Measurements from ENCODE around the gene AP1M1. TPM values are rescaled to one million over a fixed set of nuclear protein-coding genes. Genes with fewer than 3 reads are reported as not detected.
A peak's percentile ranks its signal among the peaks of the same experiment; 100 is the strongest.

AP1M1 gene
- total RNA-seq, 2 donors from 2014 or later: 77.5 to 121 TPM

DNA sequence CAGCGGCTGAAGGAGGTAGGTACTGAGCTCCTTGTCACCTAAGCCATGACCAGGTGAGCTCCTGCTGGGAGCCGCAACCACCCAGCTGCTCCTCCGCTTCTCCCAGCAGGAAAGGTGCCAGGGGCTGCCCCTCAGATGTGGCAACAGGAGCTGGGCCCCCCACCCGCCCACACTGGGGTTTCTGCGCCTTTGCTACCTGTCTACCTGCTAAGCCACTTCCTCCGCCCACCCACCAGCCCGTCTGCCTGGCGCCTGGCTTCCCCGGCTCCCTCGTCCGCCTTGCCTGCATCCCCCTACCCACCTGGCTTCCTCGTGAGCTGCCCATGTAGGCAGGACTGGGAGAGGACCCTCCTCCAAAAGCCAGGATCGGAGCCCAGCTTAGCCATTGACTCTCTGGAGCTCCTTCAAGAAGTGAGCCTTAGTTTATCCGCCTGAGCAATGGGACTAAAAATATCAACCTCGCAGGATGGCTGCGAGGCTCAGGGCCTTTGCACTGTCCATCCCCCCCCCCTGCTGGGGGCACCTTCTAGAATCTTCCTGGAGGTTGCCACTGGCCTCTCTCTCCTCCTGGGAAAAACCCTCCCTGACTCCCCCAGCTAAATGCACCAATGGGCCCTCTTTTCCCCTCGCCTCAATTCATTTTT lies 71.1 kb downstream of the AP1M1 start:
- DNase-seq (ENCODE audit: low spot score) (no peak), ATAC-seq (ENCODE audit: insufficient number of reproducible peaks, low FRiP score, low read depth) (no peak)
- no peaks in the 10 kb centered on the region for H3K9me3 ChIP-seq
- H3K36me3 ChIP-seq: no peaks in the 10 kb centered on the region
- TF ChIP-seq CTCF (IDR thresholded peaks at IDR 0.05): no peak
- H3K4me1 ChIP-seq (ENCODE audit: control insufficient read depth in 1 of 2, low read depth in 2 of 2): peaks cover 12 to 18% of the 10 kb centered on the region in 2 donors
- no peaks in the 10 kb centered on the region for H3K27me3 ChIP-seq (replicated peaks; ENCODE audit: insufficient read depth)
- H3K4me3 ChIP-seq: no peak overlapping the region
- no peak overlapping the region for H3K27ac ChIP-seq

- no peak for ATAC-seq (ENCODE audit: insufficient number of reproducible peaks, low FRiP score, low read depth)
- Histone ChIP-seq H3K27me3 (replicated peaks; ENCODE audit: insufficient read depth) (no peaks in the 10 kb centered on the region), H3K27ac (peak overlapping the region; percentile 87 to 88), H3K4me3 (peak overlapping the region; percentile 25), H3K36me3 (no peaks in the 10 kb centered on the region), H3K9me3 (no peaks in the 10 kb centered on the region), H3K4me1 (ENCODE audit: control insufficient read depth in 1 of 2, low read depth in 2 of 2) (peaks cover 12 to 25% of the 10 kb centered on the region in 2 donors)
- no peak for DNase-seq (ENCODE audit: low spot score)
- TF ChIP-seq CTCF (IDR thresholded peaks at IDR 0.05): no peak
These were observed 75.2 kb downstream of the AP1M1 start for GRCh38 chr19:16272945-16273344.

DNA sequence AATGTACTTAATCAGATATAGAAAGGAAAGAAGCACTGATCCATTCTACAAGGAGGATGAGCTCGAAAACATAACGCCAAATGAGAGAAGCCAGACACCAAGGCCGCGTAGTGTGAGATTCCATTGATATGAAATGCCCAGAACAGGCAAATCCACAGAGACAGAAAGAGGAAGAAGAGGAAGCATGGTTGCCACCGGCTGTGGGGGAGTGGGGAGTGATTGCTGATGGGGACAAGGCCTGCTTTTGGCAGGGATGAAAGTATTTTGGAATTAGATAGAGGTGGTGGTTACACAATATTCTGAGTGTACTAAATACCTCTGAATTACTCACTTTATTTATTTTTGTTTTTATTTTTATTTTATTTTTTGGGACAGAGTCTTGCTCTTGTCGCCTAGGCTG lies 76.7 kb downstream of the AP1M1 start:
- Histone ChIP-seq H3K4me3 (no peak overlapping the region), H3K36me3 (no peaks in the 10 kb centered on the region), H3K27me3 (replicated peaks; ENCODE audit: insufficient read depth) (no peaks in the 10 kb centered on the region), H3K27ac (peak overlapping the region; percentile 87 to 88), H3K9me3 (no peaks in the 10 kb centered on the region), H3K4me1 (ENCODE audit: control insufficient read depth in 1 of 2, low read depth in 2 of 2) (peaks cover 13 to 33% of the 10 kb centered on the region in 2 donors)
- no peak for ATAC-seq (ENCODE audit: insufficient number of reproducible peaks, low FRiP score, low read depth)
- DNase-seq (ENCODE audit: low spot score): no peak
- TF ChIP-seq CTCF (IDR thresholded peaks at IDR 0.05): no peak

DNA sequence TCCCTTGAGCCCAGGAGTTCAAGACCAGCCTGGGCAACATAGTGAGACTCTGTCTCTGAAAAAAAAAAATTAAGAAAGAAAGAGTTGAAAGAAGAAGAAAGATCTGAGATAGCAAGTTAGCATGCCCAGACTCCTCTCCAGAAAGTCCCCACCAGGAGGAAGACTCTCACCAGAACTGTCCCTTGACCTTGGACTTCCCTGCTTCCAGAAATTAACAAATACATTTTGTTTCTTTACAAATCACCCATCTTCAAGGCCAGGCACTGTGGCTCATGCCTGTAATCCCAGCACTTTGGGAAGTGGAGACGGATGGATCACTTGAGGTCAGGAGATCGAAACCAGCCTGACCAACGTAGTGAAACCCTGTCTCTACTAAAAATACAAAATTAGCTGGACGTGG lies 82.6 kb downstream of the AP1M1 start:
- H3K4me1 ChIP-seq (ENCODE audit: control insufficient read depth in 1 of 2, low read depth in 2 of 2): peaks cover 29 to 45% of the 10 kb centered on the region in 2 donors
- no peaks in the 10 kb centered on the region for H3K9me3 ChIP-seq
- H3K27me3 ChIP-seq (replicated peaks; ENCODE audit: insufficient read depth): no peaks in the 10 kb centered on the region
- H3K4me3 ChIP-seq: no peak overlapping the region
- H3K27ac ChIP-seq: no peak overlapping the region
- ATAC-seq (ENCODE audit: insufficient number of reproducible peaks, low FRiP score, low read depth): no peak
- no peaks in the 10 kb centered on the region for H3K36me3 ChIP-seq
- DNase-seq (ENCODE audit: low spot score): no peak
- TF ChIP-seq CTCF (IDR thresholded peaks at IDR 0.05): no peak

GRCh38 chr19:16281743-16282142 lies 84.0 kb downstream of the AP1M1 start:
- Histone ChIP-seq H3K4me3 (no peak overlapping the region), H3K36me3 (no peaks in the 10 kb centered on the region), H3K4me1 (ENCODE audit: control insufficient read depth in 1 of 2, low read depth in 2 of 2) (peaks cover 43 to 59% of the 10 kb centered on the region in 2 donors), H3K27me3 (replicated peaks; ENCODE audit: insufficient read depth) (no peaks in the 10 kb centered on the region), H3K9me3 (no peaks in the 10 kb centered on the region), H3K27ac (no peak overlapping the region)
- no peak for TF ChIP-seq CTCF (IDR thresholded peaks at IDR 0.05)
- DNase-seq (ENCODE audit: low spot score): no peak
- ATAC-seq (ENCODE audit: insufficient number of reproducible peaks, low FRiP score, low read depth): no peak

All from thoracic aorta (tissue), 2 donors.